Adipose tissue (tissue), 3 donors: ENCODE results near the gene TRHDE. TPM values are rescaled to one million over a fixed set of nuclear protein-coding genes. Genes with fewer than 3 reads are reported as not detected.
"Not testable (repeated sequence)": the region's sequence is repeated elsewhere in the genome, so short reads cannot be mapped to it uniquely, and the experiment has no call there.

Experiments used
- H3K27ac ChIP-seq: one replicate; pipeline ENCODE4 v1.5.1; 2013; ENCODE audit warnings: low read depth, low read length
- WGBS, 3 donors: extraction: QIAGEN DNeasy Blood & Tissue Kit; methylation state at CpG; one replicate each; pipeline ENCODE4 v1.1.7; 2013; 5-methylcytosine and 5-hydroxymethylcytosine counted together
- polyA plus RNA-seq, 3 donors: library from polyadenylated mRNA; stranded (reverse); fragments of 200-250 nt; gene quantifications; one replicate each; pipeline ENCODE4 v1.2.3, GENCODE V29; 2013
- donor health status: healthy with polysubstance abuse.
- donor health status: Bipolar disorder and iron deficiency.
- donor health status: healthy.

TRHDE gene
- polyA plus RNA-seq, 3 donors = 2.0 to 4.2 (median 2.7) TPM

DNA sequence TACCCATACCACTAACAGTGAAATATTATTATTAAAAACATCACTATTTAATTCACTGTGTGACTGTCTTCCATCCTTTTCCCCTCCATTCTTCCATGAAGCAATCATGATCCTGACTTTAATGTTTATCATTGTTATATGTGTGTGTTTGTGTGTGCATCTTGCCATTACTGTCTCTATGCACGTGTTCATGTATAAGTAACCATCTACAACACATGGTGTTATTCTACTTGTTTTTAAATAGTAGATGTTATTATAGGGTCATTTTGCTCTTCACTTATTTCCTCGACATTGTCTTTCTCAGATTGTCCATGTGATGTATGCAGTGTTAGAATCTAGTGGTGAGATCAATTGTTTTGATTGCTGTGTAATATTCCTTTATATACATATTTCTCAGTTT is 195.8 kb downstream of the TRHDE start:
- WGBS, 3 donors = 87 to 94% (median 88%) methylated on average over 2 of the region's 2 CpGs

DNA sequence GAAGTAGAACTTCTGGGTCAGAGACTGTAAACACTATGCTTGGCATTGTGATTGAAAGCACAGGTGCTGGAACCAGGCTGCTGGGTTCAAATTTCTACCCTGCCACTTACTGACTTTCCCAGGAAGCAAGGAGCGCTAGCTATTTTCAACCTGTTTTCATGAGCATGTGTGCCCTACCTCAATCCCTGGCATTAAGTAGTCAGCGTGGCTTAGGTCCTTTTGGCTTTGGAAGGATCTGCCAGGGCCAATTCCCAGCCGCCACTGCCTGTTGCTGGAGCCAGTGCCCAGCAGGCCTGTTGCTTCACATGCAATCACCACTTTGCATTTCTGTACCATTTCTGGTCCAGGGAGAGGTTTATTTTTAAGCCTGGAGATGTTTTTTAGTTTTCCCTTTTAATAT is 196.3 kb downstream of the TRHDE start:
- H3K27ac ChIP-seq = no peak overlapping the region
- 84 to 87% (median 87%) methylated on average over 3 of the region's 3 CpGs for WGBS, 3 donors

More for the DNA sequence above, 195.8 kb downstream of the TRHDE start:
- H3K27ac ChIP-seq = no peak overlapping the region

DNA sequence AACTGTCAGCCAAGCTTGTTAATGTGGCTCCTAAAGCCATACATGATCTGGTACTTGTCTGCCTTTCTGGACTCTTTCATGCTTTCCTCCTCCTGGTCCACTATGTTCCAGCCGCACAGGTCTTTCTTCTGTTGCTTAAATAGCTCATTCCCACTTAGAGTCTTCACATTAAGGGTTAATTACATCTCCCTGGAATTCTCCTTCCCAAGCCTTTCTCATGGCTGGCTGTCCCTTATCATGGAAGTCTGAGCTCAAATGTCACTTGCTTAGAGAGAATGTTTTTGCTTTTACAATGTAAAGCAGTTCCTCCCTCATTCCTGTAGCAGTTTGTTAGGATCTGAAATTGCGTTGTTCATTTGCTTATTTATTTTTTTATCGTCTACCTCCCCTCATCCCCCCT is 199.6 kb downstream of the TRHDE start:
- H3K27ac ChIP-seq = no peak overlapping the region
- WGBS, 3 donors = 42 to 49% (median 46%) methylated on average over 3 of the region's 3 CpGs

DNA sequence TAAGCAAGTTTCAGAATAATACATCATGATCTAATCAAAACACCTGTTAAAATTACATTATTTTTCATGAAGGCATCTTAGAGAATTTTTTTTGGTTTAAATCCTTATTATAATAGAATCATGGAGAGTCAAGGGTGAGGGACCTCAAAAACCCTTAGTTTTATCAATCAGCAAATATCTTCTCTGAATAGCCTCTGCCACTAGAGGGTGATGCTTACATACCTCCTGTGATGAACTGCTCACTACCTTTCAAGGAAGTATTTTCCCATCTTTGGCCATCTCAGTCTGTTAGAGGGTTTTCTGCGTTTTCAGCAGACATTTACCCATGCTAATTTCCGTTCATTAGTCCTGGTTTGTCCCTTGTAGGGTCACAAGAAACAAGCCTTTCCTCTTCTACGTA is 200.2 kb downstream of the TRHDE start:
- 84 to 90% (median 85%) methylated on average over 3 of the region's 3 CpGs for WGBS, 3 donors
- no peak overlapping the region for H3K27ac ChIP-seq

DNA sequence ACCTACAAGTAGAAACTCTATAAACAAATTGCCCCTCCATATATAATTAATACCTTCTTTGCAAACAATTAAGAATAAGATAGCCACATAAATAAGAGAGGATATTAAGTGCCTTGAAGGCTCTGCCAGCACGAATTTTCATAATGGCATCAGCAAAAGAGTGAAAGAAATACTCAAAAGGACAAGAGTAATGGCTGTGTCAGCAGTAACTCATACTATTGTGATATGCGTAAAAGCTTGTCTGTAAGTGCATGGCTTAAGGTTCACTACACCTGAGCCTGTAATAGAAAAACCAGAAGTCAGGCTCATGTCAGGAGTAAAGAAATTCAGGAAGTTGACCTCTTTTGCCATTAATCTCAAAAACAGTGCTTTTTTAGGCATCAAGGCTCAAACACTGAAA is 204.1 kb downstream of the TRHDE start:
- WGBS, 3 donors = 73 to 87% (median 77%) methylated on average over 2 of the region's 2 CpGs
- H3K27ac ChIP-seq = no peak overlapping the region

DNA sequence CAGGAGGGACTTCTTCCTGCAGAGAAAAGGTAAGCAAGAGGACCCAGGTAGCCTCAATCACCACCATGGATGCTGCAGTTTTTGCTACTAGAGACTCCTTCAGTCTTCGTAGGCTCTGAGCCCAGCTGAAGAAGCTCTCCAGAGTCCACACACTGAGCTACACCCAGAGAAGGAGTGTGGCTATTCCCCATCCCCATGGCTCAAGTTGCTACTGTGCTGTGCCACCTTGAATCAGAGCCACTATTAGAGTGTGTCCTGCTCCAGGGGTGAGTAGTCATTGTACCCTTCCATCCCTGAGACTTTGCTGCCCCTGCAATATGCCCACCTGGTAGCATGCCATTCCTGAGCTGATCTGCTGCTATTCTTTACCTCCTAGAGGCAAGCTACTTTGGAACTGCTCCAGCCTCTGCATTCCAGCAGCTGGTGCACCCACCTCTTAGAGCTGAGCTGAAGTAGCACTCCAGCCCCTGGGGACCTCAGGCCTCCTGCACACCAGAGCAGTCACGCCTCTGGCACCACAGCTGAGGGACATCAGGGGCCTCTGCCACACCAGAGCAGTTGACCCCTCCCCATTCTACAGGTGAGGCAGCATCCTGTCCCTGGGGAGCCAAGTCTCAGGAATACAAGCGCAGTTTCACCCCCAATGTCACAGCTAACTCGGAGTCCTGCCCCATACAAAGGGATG is 213.0 kb downstream of the TRHDE start:
- no peak overlapping the region for H3K27ac ChIP-seq
- 81 to 99% (median 83%) methylated on average over 4 of the region's 4 CpGs for WGBS, 3 donors

DNA sequence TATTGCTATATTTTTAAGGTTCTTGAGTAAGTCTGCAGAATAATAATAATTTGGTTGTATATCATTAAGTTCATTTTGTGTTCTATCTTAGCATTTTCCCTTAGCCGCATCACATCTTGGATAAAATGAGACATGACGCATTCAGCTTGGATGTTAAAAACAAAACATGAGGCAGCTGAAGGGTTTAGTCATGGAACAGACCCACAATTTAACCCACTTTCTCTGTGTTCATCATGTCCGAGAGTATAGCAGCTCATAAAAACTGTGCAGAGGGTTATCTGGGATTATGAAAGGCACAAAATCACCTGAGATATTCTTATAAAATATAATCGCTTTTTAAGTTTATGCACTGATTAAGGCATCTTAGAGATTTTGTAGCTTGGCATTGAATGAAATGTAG is 219.3 kb downstream of the TRHDE start:
- no peak overlapping the region for H3K27ac ChIP-seq
- 83 to 87% (median 87%) methylated on average over 4 of the region's 4 CpGs for WGBS, 3 donors

DNA sequence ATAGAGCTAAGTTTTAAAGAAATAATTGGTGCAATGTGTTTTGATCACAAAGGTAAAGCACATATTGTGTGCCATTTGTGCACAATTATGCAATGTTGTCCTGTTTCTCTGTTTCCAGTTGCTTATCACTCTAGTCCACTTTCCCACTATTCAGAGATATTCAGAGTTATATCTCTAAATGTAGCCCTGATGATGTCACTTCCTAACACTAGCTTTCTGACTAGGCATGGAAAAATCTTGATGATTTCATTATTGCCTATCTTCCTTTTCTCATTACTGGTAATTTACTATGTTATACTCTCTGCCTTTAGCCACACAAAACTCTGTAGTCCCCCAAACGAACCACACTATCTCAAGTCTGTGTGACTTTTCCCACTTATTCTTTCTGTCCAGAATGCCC is 221.2 kb downstream of the TRHDE start:
- no peak overlapping the region for H3K27ac ChIP-seq
- WGBS, 3 donors = 64 to 76% (median 69%) methylated on average over 1 of the region's 1 CpG

DNA sequence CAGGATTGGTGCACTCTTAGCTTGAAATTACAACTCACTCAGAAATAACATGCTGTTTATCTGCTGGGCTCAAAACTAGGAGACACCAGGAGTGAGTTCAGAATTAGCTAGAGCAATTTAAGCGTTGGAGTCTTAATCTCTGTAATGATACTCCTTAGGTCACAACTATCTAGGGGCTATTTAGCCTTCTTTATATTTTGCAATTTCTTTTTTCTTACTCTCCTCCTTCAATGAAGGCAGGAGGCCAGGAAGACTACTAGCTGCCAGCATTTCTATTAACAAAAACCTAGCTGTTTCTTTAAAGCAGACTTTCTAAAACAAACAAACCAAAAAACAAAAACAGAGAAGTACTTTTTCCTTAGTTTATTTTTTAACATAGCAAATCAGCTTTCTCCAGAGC is 226.2 kb downstream of the TRHDE start:
- 44 to 80% (median 58%) methylated on average over 1 of the region's 1 CpG for WGBS, 3 donors
- no peak overlapping the region for H3K27ac ChIP-seq

DNA sequence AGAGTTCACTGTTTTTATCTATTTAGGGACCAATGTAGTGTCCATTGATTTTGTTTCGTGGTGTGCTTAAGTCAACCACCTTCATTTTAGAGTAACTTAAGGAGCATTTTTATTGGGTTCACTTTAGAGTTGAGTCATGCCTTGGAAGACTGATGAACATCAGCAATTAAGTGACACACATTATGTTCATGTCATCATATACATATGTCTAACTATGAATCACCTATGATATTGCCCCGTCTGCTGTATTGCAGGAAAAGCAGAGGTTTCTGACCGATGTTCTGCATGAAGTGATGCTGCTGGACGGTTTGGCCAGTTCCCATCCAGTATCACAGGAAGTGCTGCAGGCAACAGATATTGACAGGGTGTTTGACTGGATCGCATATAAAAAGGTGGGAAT is 227.1 kb downstream of the TRHDE start:
- H3K27ac ChIP-seq = no peak overlapping the region
- 88 to 93% (median 88%) methylated on average over 5 of the region's 5 CpGs for WGBS, 3 donors

DNA sequence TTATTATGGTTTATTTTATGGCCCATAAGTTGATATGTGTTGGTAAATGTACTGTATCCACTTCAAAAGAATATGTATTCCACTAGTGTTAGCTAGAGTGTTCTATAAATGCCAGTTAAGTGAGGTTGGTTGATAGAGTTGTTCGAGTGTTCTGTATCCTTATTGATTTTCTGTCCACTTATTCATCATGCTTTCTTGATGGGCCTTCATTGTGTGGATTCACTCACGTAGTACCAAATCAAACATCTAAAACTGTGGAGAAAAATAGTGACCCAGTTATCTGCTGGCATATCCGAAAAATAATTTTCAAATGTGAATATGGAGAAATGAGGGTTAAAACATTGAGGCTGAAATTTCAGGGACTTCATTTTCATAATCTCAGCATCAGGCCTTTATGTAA is 230.4 kb downstream of the TRHDE start:
- 71 to 86% (median 86%) methylated on average over 3 of the region's 3 CpGs for WGBS, 3 donors
- H3K27ac ChIP-seq = no peak overlapping the region

DNA sequence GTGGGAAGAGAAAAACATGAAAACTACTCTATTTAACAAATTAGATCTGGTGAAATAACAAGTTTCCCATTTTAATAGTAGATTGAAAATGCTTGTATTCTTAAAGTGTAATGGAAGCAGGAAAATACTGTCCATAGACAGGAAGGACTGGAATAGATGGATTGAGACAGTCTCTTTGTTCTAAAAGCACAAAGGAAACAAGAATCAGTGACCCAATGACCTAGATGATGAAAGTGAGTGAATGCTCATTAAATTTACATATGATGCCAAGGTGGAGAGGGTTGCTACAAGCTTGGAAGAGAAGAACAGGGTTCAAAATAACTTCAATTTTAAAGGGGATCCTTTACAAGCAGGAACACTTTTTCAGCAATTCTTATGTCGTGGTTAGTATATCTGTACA is 233.1 kb downstream of the TRHDE start:
- no peak overlapping the region for H3K27ac ChIP-seq
- 66 to 87% (median 74%) methylated on average over 1 of the region's 1 CpG for WGBS, 3 donors

DNA sequence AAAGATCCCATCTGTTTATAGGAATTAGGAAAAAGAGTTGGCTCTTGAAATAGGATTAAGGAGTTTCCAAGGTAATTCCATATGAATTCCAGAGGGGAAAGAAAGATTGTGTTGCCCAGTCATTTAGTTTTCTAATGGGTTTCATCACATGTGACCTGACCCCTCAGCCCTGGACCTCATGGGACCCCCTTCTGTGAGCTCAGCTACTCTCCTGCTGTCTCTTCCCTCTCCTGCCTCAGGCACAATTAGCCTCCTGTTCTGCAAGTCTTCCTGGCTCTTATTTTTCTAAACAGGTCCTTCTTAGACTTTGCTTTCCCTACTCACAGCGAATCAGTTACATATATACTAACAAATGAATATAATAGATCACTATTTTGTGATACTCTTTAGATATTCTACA is 237.7 kb downstream of the TRHDE start:
- 76 to 97% (median 88%) methylated on average over 1 of the region's 1 CpG for WGBS, 3 donors

DNA sequence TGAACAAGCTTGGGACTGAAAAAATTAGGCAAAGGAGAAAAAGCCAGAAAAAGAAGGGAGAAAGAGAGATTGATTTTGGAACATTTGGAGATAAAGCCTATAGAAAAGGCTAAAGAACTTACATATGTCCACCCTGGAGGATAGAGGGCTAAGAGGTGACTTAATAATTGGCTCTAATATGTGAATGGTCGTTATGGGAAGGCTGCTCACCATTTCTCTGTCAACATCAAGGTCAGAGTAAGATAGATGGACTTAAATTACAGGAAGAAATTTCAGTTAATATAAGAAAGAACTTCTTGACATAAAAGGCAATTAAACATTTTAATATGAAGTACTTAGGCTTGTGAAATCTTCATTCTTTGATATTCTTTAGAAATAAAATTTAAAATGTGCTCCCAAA is 238.6 kb downstream of the TRHDE start:
- no peak overlapping the region for H3K27ac ChIP-seq
- 3 to 29% (median 25%) methylated on average over 1 of the region's 1 CpG for WGBS, 3 donors

More for the DNA sequence above, 237.7 kb downstream of the TRHDE start:
- H3K27ac ChIP-seq = no peak overlapping the region

DNA sequence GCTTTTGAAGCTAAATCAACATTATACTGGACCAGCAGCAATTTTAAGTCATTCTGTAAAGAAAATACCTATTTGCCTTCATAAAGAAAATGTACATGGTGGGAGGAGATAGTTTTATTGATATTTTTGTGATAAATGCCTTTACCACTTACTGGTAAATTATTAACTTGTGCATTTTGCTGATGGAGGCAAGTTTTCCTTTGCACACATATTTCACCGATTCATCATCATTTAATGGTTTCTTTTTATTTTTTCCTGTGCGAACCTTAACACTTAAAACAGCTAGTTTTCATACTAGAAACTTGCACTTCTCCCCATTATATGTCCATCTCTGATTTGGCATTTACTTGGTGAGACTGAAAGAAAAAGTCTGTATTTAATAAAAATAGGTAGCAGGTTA is 239.3 kb downstream of the TRHDE start:
- H3K27ac ChIP-seq = no peak overlapping the region
- 43 to 64% (median 63%) methylated on average over 2 of the region's 2 CpGs for WGBS, 3 donors

DNA sequence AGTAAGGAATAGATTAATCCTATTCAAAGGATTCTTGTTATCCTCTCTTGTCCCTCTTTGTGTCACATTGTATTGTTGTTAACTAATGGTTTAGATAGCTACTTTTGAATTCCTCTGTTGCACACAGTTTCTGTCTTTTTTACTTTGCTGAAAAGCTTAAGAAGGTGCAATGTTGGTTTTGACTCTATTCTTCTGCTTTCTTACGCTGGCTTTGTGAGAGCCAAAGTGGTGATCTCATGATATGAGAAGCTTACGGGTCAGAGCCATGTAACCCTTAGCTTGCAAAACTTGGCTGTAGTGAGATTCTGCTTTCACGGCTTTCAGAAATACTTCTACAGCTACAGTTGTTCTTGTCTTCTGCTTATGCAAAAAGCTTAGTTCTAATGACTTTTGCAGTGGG is 239.7 kb downstream of the TRHDE start:
- no peak overlapping the region for H3K27ac ChIP-seq
- 18 to 53% (median 42%) methylated on average over 3 of the region's 3 CpGs for WGBS, 3 donors

DNA sequence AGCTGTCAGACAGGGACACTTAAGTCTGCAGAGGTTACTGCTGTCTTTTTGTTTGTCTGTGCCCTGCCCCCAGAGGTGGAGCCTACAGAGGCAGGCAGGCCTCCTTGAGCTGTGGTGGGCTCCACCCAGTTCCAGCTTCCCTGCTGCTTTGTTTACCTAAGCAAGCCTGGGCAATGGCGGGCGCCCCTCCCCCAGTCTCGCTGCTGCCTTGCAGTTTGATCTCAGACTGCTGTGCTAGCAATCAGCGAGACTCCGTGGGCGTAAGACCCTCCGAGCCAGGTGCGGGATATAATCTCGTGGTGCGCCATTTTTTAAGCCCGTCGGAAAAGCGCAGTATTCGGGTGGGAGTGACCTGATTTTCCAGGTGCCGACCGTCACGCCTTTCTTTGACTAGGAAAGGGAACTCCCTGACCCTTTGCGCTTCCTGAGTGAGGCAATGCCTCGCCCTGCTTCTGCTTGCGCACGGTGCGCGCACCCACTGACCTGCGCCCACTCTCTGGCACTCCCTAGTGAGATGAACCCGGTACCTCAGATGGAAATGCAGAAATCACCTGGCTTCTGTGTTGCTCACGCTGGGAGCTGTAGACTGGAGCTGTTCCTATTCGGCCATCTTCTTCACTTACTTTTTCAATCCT is 248.0 kb downstream of the TRHDE start:
- WGBS, 3 donors = 95 to 97% (median 97%) methylated on average over 19 to 27 of the region's 27 CpGs

DNA sequence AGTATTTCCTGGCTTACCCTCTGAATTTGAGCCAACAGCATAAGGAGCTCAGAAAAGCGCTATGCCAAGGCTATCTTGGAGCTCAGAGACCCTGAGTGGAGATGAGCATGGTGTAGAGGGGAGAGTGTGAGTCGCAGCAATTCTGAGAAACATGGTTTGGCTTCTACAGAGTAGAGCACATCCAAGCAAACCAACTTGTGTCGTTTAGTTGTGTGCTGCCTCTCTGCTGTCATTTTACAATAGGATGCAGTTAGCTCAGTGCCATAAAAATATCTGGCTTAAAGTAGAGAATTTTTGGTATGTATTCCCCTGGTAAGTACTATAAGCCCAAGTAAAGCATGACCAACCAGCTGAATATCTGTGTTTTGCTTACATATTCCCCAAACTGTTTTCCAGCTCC is 249.2 kb downstream of the TRHDE start:
- WGBS, 3 donors = 54 to 87% (median 71%) methylated on average over 3 of the region's 3 CpGs
- H3K27ac ChIP-seq = no peak overlapping the region

More for the DNA sequence above, 248.0 kb downstream of the TRHDE start:
- not testable (repeated sequence) for H3K27ac ChIP-seq

DNA sequence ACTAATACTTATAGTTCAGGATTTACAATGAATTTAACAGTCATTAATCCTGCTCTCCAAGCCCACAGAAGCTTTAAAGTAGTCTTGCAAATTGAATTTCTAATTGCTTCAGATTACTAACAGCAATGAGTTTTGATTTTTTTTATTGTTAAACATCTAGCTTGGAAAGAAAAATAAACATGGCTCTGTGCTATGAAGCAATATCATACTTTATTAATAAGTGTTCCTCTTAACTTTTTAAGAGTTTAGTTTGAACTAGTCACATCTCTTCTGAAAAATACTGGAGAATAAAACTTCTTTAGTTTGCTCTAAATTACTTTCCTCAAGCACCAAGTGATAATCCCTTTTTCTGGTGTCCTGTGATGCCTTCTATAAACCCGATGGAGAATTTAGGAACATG is 250.2 kb downstream of the TRHDE start:
- WGBS, 3 donors = 37 to 63% (median 54%) methylated on average over 1 of the region's 1 CpG
- no peak overlapping the region for H3K27ac ChIP-seq

DNA sequence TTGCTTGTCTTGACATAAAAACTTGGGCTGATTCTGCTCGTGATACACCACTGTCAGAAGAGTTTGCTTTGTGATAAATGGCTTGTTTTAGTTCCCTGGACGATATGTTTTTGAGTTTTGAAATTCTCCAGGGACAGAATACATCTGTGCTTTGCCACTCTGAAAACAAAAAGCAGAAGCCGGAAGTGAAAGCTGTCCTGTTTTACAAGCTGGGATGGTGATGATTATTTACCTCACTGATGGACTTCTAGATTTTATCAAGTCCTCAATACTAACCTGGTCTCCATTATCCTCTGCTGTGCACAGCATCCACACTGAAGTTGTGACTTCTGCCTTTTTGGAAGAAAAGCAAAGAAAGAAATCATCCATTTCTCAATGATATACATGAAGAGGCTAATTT is 251.6 kb downstream of the TRHDE start:
- no peak overlapping the region for H3K27ac ChIP-seq
- 28 to 32% (median 30%) methylated on average over 3 of the region's 3 CpGs for WGBS, 3 donors
